Mesendoderm (in vitro differentiated cells): Measurements from ENCODE around the gene DCBLD2.
A peak's percentile ranks its signal among the peaks of the same experiment; 100 is the strongest.
"Not testable (repeated sequence)": the region's sequence is repeated elsewhere in the genome, so short reads cannot be mapped to it uniquely, and the experiment has no call there.

Source experiments
- DNase-seq: peaks from one replicate; pipeline ENCODE4 v3.0.0; 2013
- H2AK5ac ChIP-seq: 2 replicates; pipeline ENCODE4 v1.6.1; 2013; ENCODE audit warnings: low read length, inconsistent platforms
- H2BK120ac ChIP-seq: 2 replicates; pipeline ENCODE4 v1.6.1; 2013; ENCODE audit warnings: low read depth, mild to moderate bottlenecking, low read length, moderate library complexity, mixed read lengths
- H2BK15ac ChIP-seq: replicated peaks from 2 replicates; pipeline ENCODE4 v1.6.1; 2013; ENCODE audit warnings: low read depth, mild to moderate bottlenecking, moderate library complexity
- H2BK5ac ChIP-seq: 2 replicates; pipeline ENCODE4 v1.6.1; 2013; ENCODE audit warnings: low read length, inconsistent platforms
- H3K18ac ChIP-seq: 2 replicates; pipeline ENCODE4 v1.6.1; 2013; ENCODE audit warnings: mild to moderate bottlenecking, low read length, mixed read lengths
- H3K23ac ChIP-seq: one replicate; pipeline ENCODE4 v1.6.1; 2013; ENCODE audit warnings: low read length
- H3K27ac ChIP-seq: 2 replicates; pipeline ENCODE4 v1.5.1; 2013; ENCODE audit warnings: low read depth, mild to moderate bottlenecking, inconsistent platforms, low read length, moderate library complexity
- H3K27me3 ChIP-seq: 2 replicates; pipeline ENCODE4 v1.6.1; 2013; ENCODE audit warnings: low read length, control low read depth, mild to moderate bottlenecking, inconsistent platforms; ENCODE audit not compliant: insufficient read depth, poor library complexity
- H3K36me3 ChIP-seq: 2 replicates; pipeline ENCODE4 v1.6.1; 2013; ENCODE audit warnings: low read length, inconsistent platforms; ENCODE audit not compliant: control insufficient read depth, insufficient read depth
- H3K4ac ChIP-seq: one replicate; pipeline ENCODE4 v1.6.1; 2013; ENCODE audit warnings: low read depth, mild to moderate bottlenecking, low read length, moderate library complexity
- H3K4me1 ChIP-seq: 2 replicates; pipeline ENCODE4 v1.6.1; 2013; ENCODE audit warnings: low read depth, low read length, inconsistent platforms; ENCODE audit not compliant: control insufficient read depth
- H3K4me2 ChIP-seq: 2 replicates; pipeline ENCODE4 v1.6.1; 2013; ENCODE audit warnings: low read length
- H3K4me3 ChIP-seq: 2 replicates; pipeline ENCODE4 v1.5.1; 2013; ENCODE audit warnings: mild to moderate bottlenecking, low read length
- H3K56ac ChIP-seq: one replicate; pipeline ENCODE4 v1.6.1; 2013; ENCODE audit warnings: low read length
- H3K79me1 ChIP-seq: 2 replicates; pipeline ENCODE4 v1.6.1; 2013; ENCODE audit warnings: low read length, inconsistent platforms
- H3K79me2 ChIP-seq: 2 replicates; pipeline ENCODE4 v1.6.1; 2013; ENCODE audit warnings: mild to moderate bottlenecking, low read length; ENCODE audit not compliant: control insufficient read depth, insufficient read depth
- H3K9ac ChIP-seq: 2 replicates; pipeline ENCODE4 v1.6.1; 2013; ENCODE audit warnings: low read length, inconsistent platforms
- H4K5ac ChIP-seq: one replicate; pipeline ENCODE4 v1.6.1; 2013; ENCODE audit warnings: low read length
- H4K8ac ChIP-seq: one replicate; pipeline ENCODE4 v1.6.1; 2013; ENCODE audit warnings: low read depth, mild to moderate bottlenecking, control low read depth, low read length, moderate library complexity
- WGBS: extraction: QIAGEN DNeasy Blood & Tissue Kit; methylation state at CpG from one replicate; pipeline ENCODE4 v1.1.7; 2013; ENCODE audit warnings: low lambda C conversion rate, missing lambda C conversion rate; ENCODE audit not compliant: insufficient coverage; ENCODE audit errors: extremely low coverage; 5-methylcytosine and 5-hydroxymethylcytosine counted together

DCBLD2 gene

DNA sequence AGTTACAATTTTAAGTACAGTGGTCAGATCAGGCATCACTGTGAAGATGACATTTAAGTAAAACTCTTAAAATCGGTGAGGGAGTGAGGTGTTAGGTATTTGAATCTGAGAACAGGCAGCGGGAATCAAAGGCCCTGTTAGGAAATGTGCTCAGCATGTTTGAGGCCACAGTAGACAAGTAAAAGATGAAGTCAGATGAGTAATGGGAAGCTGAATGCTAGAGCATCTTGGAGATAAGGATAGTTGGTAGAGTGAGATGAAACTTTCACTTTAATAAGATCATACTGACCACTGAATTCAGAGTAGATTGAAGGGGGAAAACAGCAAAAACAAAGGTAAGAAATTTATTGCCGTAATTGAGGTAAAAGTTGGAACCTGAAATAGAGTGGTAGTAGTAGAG, 61.6 kb downstream of the DCBLD2 start:
- Histone ChIP-seq H3K79me1 (no peaks in the 10 kb centered on the region), H2AK5ac (no peak overlapping the region), H3K56ac (no peak overlapping the region), H4K5ac (no peak overlapping the region), H3K9ac (no peak overlapping the region), H3K4ac (no peak overlapping the region), H2BK120ac (no peak overlapping the region), H4K8ac (no peak overlapping the region), H3K4me1 (no peaks in the 10 kb centered on the region), H3K18ac (no peak overlapping the region), H3K36me3 (no peaks in the 10 kb centered on the region), H2BK5ac (no peak overlapping the region), H2BK15ac (no peak overlapping the region), H3K27ac (no peak overlapping the region), H3K27me3 (no peaks in the 10 kb centered on the region), H3K4me3 (no peak overlapping the region), H3K23ac (no peak overlapping the region), H3K4me2 (no peak overlapping the region), H3K79me2 (no peaks in the 10 kb centered on the region)
- DNase-seq, result no peak
- WGBS, result no CpG with 5 or more reads among the region's 3 CpGs

DNA sequence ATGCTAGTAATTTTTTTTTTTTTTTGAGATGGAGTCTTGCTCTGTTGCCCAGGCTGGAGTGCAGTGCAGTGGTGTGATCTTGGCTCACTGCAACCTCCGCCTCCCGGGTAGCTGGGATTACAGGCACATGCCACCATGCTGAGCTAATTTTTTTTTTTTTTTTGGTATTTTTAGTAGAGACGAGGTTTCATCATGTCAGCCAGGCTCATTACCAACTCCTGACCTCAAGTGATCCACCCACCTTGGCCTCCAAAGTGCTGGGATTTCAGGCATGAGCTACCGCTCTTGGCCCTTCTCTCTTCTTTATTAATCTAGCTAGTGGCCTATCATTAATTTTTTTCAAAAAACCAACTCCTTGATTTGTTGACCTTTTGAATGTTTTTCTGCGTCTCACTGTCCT, 70.4 kb downstream of the DCBLD2 start:
- H3K56ac ChIP-seq, H3K9ac ChIP-seq, H2BK5ac ChIP-seq, H2BK120ac ChIP-seq, H3K36me3 ChIP-seq, H3K4me2 ChIP-seq, H3K18ac ChIP-seq, H3K79me1 ChIP-seq, H2AK5ac ChIP-seq, H3K4me3 ChIP-seq, H4K8ac ChIP-seq, H3K23ac ChIP-seq, H3K4me1 ChIP-seq, H3K27ac ChIP-seq, H4K5ac ChIP-seq, H2BK15ac ChIP-seq, DNase-seq, H3K79me2 ChIP-seq, H3K27me3 ChIP-seq, H3K4ac ChIP-seq: not testable (repeated sequence)
- WGBS, result no CpG with 5 or more reads among the region's 5 CpGs

DNA sequence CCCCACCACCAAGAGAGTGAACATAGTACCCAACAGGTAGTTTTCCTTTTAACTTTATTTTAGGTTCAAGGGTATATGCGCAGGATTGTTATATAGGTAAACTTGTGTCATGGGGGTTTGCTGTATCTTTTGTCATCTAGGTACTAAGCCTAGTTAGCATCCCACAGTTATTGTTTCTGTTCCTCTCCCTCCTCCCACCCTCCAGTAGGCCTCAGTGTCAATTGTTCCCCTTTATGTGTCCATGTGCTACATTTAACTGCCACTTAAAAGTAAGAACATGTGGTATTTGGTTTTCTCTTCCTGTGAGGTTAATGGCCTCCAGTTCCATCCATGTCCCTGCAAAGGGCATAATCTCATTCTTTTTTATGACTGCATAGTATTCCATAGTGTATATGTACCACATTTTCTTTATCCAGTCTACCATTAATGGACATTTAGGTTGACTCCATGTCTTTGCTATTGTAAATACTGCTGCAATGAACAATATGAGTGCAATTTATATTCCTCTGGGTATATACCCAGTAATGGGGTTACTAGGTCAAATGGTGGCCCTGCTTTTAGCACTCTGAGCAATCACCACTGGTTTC, 72.2 kb downstream of the DCBLD2 start:
- no peaks in the 10 kb centered on the region for H3K79me2 ChIP-seq
- H4K8ac ChIP-seq, result no peak overlapping the region
- no peak overlapping the region for H2BK15ac ChIP-seq
- no peak overlapping the region for H3K23ac ChIP-seq
- H3K18ac ChIP-seq, result no peak overlapping the region
- no peak overlapping the region for H3K4ac ChIP-seq
- no peaks in the 10 kb centered on the region for H3K79me1 ChIP-seq
- H3K4me1 ChIP-seq, result no peaks in the 10 kb centered on the region
- no peak overlapping the region for H3K56ac ChIP-seq
- H3K27ac ChIP-seq, result no peak overlapping the region
- no peak overlapping the region for H3K4me3 ChIP-seq
- DNase-seq, result no peak
- H3K36me3 ChIP-seq, result no peaks in the 10 kb centered on the region
- no peaks in the 10 kb centered on the region for H3K27me3 ChIP-seq
- H2BK5ac ChIP-seq, result no peak overlapping the region
- H2AK5ac ChIP-seq, result no peak overlapping the region
- no peak overlapping the region for H2BK120ac ChIP-seq
- WGBS, result no CpG with 5 or more reads among the region's 1 CpG
- no peak overlapping the region for H3K9ac ChIP-seq
- H3K4me2 ChIP-seq, result no peak overlapping the region
- no peak overlapping the region for H4K5ac ChIP-seq

DNA sequence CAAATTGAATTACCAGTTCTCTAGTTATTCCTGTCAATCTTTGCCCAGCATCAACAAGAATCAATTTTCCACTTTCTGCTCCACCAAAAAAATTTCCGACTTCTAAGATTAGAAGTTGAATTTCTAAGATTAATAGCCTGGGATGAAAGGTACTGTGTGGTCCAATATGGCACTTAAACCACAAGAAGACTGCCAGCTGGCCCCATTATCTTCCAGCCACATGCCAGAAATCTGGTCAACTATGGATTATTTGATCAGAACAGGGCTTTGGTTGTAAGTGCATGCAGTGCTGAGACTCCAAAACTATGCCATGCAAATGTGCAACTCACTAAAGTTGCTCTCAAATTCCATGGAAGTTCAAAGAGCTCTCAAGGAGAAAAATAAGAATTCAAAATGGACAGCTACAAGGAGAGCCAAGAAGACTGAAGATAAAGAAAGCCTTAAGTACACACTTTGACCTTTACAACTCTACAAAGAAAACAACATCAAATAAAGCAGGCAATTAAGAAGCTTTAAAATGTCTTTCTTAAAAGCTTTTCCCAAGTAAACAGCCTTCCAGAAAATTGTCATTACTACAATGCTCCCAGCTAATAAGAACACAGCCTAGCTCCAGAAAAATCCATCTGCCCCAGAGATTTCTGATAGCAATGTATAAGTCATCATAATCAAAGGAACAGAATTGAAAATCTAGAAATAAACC, 74.1 kb downstream of the DCBLD2 start:
- Histone ChIP-seq H3K79me2 (no peaks in the 10 kb centered on the region), H4K5ac (no peak overlapping the region), H3K4me1 (no peaks in the 10 kb centered on the region), H3K4me3 (no peak overlapping the region), H3K4me2 (no peak overlapping the region), H3K36me3 (no peaks in the 10 kb centered on the region), H2BK5ac (no peak overlapping the region), H3K23ac (no peak overlapping the region), H3K18ac (no peak overlapping the region), H3K56ac (no peak overlapping the region), H2BK120ac (no peak overlapping the region), H2AK5ac (no peak overlapping the region), H3K27ac (no peak overlapping the region), H3K27me3 (no peaks in the 10 kb centered on the region), H3K79me1 (no peaks in the 10 kb centered on the region), H4K8ac (no peak overlapping the region), H3K9ac (no peak overlapping the region), H3K4ac (no peak overlapping the region), H2BK15ac (no peak overlapping the region)
- no CpG with 5 or more reads among the region's 1 CpG for WGBS
- DNase-seq, result no peak

DNA sequence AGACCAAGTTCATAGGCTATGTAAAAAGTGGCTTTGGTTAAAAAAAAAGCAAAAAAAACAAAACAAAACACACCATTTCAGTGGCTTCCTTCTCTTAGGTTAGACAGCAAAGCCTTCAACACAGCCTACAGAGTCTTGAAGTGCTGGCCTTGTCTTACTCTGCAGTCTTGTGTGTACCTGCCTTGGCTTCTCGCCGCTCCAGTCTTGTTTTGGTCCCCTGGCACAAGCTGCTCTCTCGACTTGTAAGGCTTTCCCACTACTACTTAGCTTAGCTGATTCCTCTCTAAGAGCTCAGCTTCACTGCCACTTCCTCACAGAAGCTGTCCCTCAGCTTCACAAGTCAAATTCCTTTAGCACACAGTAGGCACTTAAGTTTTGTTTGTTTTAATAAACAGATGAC, 75.4 kb downstream of the DCBLD2 start:
- H2BK5ac ChIP-seq, result no peak overlapping the region
- no peaks in the 10 kb centered on the region for H3K36me3 ChIP-seq
- no peak overlapping the region for H3K4me3 ChIP-seq
- no peak overlapping the region for H3K4ac ChIP-seq
- H3K23ac ChIP-seq, result no peak overlapping the region
- H3K79me2 ChIP-seq, result no peaks in the 10 kb centered on the region
- H3K27me3 ChIP-seq, result no peaks in the 10 kb centered on the region
- H3K56ac ChIP-seq, result no peak overlapping the region
- H3K9ac ChIP-seq, result no peak overlapping the region
- H3K4me2 ChIP-seq, result no peak overlapping the region
- no peak overlapping the region for H3K18ac ChIP-seq
- WGBS, result no CpG with 5 or more reads among the region's 3 CpGs
- H3K27ac ChIP-seq, result no peak overlapping the region
- no peaks in the 10 kb centered on the region for H3K4me1 ChIP-seq
- H2BK120ac ChIP-seq, result no peak overlapping the region
- no peaks in the 10 kb centered on the region for H3K79me1 ChIP-seq
- DNase-seq, result no peak
- H2AK5ac ChIP-seq, result no peak overlapping the region
- no peak overlapping the region for H2BK15ac ChIP-seq
- no peak overlapping the region for H4K8ac ChIP-seq
- H4K5ac ChIP-seq, result no peak overlapping the region

DNA sequence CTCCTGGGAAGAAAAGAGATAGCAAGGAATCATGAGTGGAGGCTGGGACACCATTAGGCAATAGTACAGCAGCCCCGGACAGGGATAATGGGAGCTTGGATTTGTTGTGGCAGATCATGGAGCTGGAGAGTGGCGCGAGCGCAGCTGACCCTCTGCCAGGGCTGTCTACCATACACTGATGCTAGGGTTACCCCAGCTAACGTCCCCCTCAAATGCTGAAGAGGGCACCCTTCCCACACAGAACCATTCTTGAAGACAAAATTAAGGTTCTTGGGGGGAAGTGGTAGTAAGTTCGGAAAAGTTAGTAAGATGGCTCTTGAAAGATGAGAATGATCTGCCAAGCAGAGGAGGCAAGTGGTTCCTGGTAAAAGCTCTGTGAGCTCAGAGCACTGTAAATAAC, 77.2 kb downstream of the DCBLD2 start:
- Histone ChIP-seq H3K56ac (no peak overlapping the region), H3K4me1 (no peaks in the 10 kb centered on the region), H3K23ac (no peak overlapping the region), H4K5ac (no peak overlapping the region), H3K27me3 (no peaks in the 10 kb centered on the region), H2AK5ac (no peak overlapping the region), H3K4ac (no peak overlapping the region), H3K18ac (no peak overlapping the region), H2BK15ac (no peak overlapping the region), H4K8ac (no peak overlapping the region), H3K79me2 (no peaks in the 10 kb centered on the region), H3K4me3 (no peak overlapping the region), H3K9ac (no peak overlapping the region), H2BK5ac (no peak overlapping the region), H2BK120ac (no peak overlapping the region), H3K79me1 (no peaks in the 10 kb centered on the region), H3K36me3 (no peaks in the 10 kb centered on the region), H3K4me2 (no peak overlapping the region), H3K27ac (no peak overlapping the region)
- WGBS, result no CpG with 5 or more reads among the region's 6 CpGs
- DNase-seq, result peak; percentile 14
